Esophagus muscularis mucosa (tissue), 4 donors: Measurements from ENCODE around the gene RHEBL1. TPM values are rescaled to one million over a fixed set of nuclear protein-coding genes. Genes with fewer than 3 reads are reported as not detected.

ENCODE experiments used
- DNase-seq: peaks from one replicate; pipeline ENCODE4 v3.0.0-alpha.2; 2017; ENCODE audit errors: extremely low spot score
- H3K27ac ChIP-seq, 4 donors: fragments of 200-600 bp; sonication (generic); replicated peaks in 1 of 4; 1 replicate in 3 of 4; 2 replicates in 1 of 4; pipeline ENCODE4 v1.5.1; 2016 to 2019; ENCODE audit warnings: mild to moderate bottlenecking in 1 of 4
- H3K27me3 ChIP-seq, 4 donors: fragments of 200-600 bp; sonication (generic); one replicate each; pipeline versions ENCODE4 v1.5.1 to v1.6.0; 2016 to 2019
- H3K36me3 ChIP-seq, 4 donors: fragments of 200-600 bp; sonication (generic); one replicate each; pipeline ENCODE4 v1.5.1; 2016 to 2019
- H3K4me1 ChIP-seq, 4 donors: fragments of 200-600 bp; sonication (generic); one replicate each; pipeline ENCODE4 v1.5.1; 2016 to 2019
- H3K4me3 ChIP-seq, 4 donors: fragments of 200-600 bp; sonication (generic); 1 replicate in 2 of 4; 2 replicates in 2 of 4; pipeline ENCODE4 v1.5.1; 2016 to 2019; ENCODE audit warnings: mild to moderate bottlenecking in 4 of 4, moderate library complexity in 1 of 4
- H3K9me3 ChIP-seq, 4 donors: fragments of 200-600 bp; sonication (generic); 1 replicate in 3 of 4; 2 replicates in 1 of 4; pipeline ENCODE4 v1.5.1; 2016 to 2019
- EP300 ChIP-seq: sonication (generic); formaldehyde crosslinking; IDR thresholded peaks from one replicate; pipeline ENCODE4 v1.6.1; 2017; ENCODE audit warnings: antibody characterized with exemption
- POLR2A ChIP-seq: fragments of 450-650 bp; IDR thresholded peaks from one replicate; pipeline ENCODE4 v1.6.1; 2017; ENCODE audit warnings: antibody characterized with exemption, moderate library complexity, mild to moderate bottlenecking, low read depth
- POLR2AphosphoS5 ChIP-seq, 2 donors: sonication (generic); formaldehyde crosslinking; IDR thresholded peaks; one replicate each; pipeline ENCODE4 v1.6.1; 2017; ENCODE audit warnings: antibody characterized with exemption in 2 of 2
- WGBS: methylation state at CpG from one replicate; pipeline ENCODE4 v1.1.5; 2018; 5-methylcytosine and 5-hydroxymethylcytosine counted together
- intact Hi-C: fragments of 100-400 bp; cut with DNase I; formaldehyde crosslinking; loops from one replicate; pipeline ENCODE4 v1.15.1; 2023
- total RNA-seq, 4 donors: library from RNA; depleted of rRNA; stranded (reverse); fragments of >200 nt; gene quantifications; one replicate each; pipeline versions ENCODE4 v1.1.0 to v1.2.1, GENCODE V29; 2016
- TF ChIP-seq, protein P1 (sequence below), 3 experiments: fragments of 200-600 bp in 2 of 3; fragments of 450-650 bp in 1 of 3; sonication (generic) in 2 of 3; IDR thresholded peaks; one replicate each; pipeline ENCODE4 v1.5.1; 2017 to 2019; ENCODE audit warnings: antibody characterized with exemption in 3 of 3, mild to moderate bottlenecking in 2 of 3, moderate library complexity in 1 of 3

Gene RHEBL1
- total RNA-seq, 4 donors from 2014 or later, result 0.40 to 0.97 TPM; not detected in 2

GRCh38 chr12:49050507-49051372 lies 19.0 kb downstream of the RHEBL1 start:
- Histone ChIP-seq H3K4me1 (peaks cover 8 to 14% (median 12%) of the 10 kb centered on the region in 4 donors), H3K27me3 (no peaks in the 10 kb centered on the region), H3K9me3 (no peaks in the 10 kb centered on the region), H3K36me3 (peaks cover 82 to 96% (median 95%) of the 10 kb centered on the region in 4 donors), H3K27ac (no peak overlapping the region), H3K4me3 (no peak overlapping the region)
- TF ChIP-seq EP300, result no peak
- intact Hi-C loops, result no loop called here
- no peak for DNase-seq
- 91% methylated on average over 12 of the region's 13 CpGs for WGBS

- intact Hi-C loops, result no loop called here
- peaks cover 0 to 3% (median 2%) of the 10 kb centered on the region in 4 donors for H3K4me1 ChIP-seq
- peak in 1 of 2 donors; percentile 4 for TF ChIP-seq POLR2AphosphoS5 (IDR thresholded peaks at IDR 0.05)
- no peak for TF ChIP-seq POLR2A
- H3K36me3 ChIP-seq, result peaks cover 92 to 100% (median 100%) of the 10 kb centered on the region in 4 donors
- H3K27me3 ChIP-seq, result no peaks in the 10 kb centered on the region
- H3K27ac ChIP-seq, result no peak overlapping the region
- WGBS, result 71% methylated on average over 17 of the region's 20 CpGs
- no peak overlapping the region for H3K4me3 ChIP-seq
- no peaks in the 10 kb centered on the region for H3K9me3 ChIP-seq
- no peak for DNase-seq
Observed at GRCh38 chr12:49049566-49050224, 20.1 kb downstream of the RHEBL1 start.

DNA sequence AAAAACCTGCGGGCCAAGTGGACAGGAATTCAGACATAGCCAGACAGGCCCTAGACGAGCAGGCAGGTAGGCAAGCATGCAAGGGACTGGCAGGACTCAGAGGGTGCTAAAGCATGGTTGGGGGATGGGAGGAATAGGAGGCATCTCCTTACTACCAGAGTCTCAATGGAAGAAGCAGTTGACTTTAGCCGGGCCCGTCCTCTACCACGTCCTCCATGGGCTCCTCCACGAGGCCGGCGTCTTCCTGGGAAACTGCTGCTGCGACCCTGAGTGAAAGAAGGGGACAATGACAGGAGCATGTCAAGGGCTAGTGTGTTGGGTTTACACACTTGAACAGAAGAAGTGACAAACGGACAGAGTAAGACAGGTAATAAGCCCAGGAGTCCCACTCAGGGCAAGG lies 20.8 kb downstream of the RHEBL1 start:
- no peaks in the 10 kb centered on the region for H3K9me3 ChIP-seq
- no peak for DNase-seq
- no peaks in the 10 kb centered on the region for H3K4me1 ChIP-seq
- peaks cover 92 to 100% (median 100%) of the 10 kb centered on the region in 4 donors for H3K36me3 ChIP-seq
- H3K4me3 ChIP-seq, result no peak overlapping the region
- 91% methylated on average over 10 of the region's 10 CpGs for WGBS
- H3K27me3 ChIP-seq, result no peaks in the 10 kb centered on the region
- intact Hi-C loops, result no loop called here
- H3K27ac ChIP-seq, result no peak overlapping the region
- TF ChIP-seq EP300, result no peak
- TF ChIP-seq POLR2A, result no peak
- TF ChIP-seq POLR2AphosphoS5 (IDR thresholded peaks at IDR 0.05), result no peak
- TF ChIP-seq, protein P1, sequence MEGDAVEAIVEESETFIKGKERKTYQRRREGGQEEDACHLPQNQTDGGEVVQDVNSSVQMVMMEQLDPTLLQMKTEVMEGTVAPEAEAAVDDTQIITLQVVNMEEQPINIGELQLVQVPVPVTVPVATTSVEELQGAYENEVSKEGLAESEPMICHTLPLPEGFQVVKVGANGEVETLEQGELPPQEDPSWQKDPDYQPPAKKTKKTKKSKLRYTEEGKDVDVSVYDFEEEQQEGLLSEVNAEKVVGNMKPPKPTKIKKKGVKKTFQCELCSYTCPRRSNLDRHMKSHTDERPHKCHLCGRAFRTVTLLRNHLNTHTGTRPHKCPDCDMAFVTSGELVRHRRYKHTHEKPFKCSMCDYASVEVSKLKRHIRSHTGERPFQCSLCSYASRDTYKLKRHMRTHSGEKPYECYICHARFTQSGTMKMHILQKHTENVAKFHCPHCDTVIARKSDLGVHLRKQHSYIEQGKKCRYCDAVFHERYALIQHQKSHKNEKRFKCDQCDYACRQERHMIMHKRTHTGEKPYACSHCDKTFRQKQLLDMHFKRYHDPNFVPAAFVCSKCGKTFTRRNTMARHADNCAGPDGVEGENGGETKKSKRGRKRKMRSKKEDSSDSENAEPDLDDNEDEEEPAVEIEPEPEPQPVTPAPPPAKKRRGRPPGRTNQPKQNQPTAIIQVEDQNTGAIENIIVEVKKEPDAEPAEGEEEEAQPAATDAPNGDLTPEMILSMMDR (IDR thresholded peaks at IDR 0.05), result no peak

- intact Hi-C loops, result no loop called here
- DNase-seq, result no peak
- H3K36me3 ChIP-seq, result peaks cover 91 to 100% (median 100%) of the 10 kb centered on the region in 4 donors
- no peaks in the 10 kb centered on the region for H3K9me3 ChIP-seq
- no peaks in the 10 kb centered on the region for H3K27me3 ChIP-seq
- 98% methylated on average over 11 of the region's 12 CpGs for WGBS
- H3K27ac ChIP-seq, result no peak overlapping the region
- H3K4me3 ChIP-seq, result no peak overlapping the region
- TF ChIP-seq POLR2A, result no peak
- TF ChIP-seq POLR2AphosphoS5 (IDR thresholded peaks at IDR 0.05), result no peak
- TF ChIP-seq, protein P1 (IDR thresholded peaks at IDR 0.05), result no peak
- no peak for TF ChIP-seq EP300
- H3K4me1 ChIP-seq, result no peaks in the 10 kb centered on the region
Observed at GRCh38 chr12:49046129-49046895, 23.5 kb downstream of the RHEBL1 start.

GRCh38 chr12:49044660-49045059 lies 25.1 kb downstream of the RHEBL1 start:
- Histone ChIP-seq H3K4me3 (no peak overlapping the region), H3K27ac (no peak overlapping the region), H3K9me3 (no peaks in the 10 kb centered on the region), H3K36me3 (peaks cover 88 to 100% (median 100%) of the 10 kb centered on the region in 4 donors), H3K27me3 (no peaks in the 10 kb centered on the region), H3K4me1 (no peaks in the 10 kb centered on the region)
- no peak for DNase-seq
- TF ChIP-seq POLR2AphosphoS5 (IDR thresholded peaks at IDR 0.05), result no peak
- TF ChIP-seq, protein P1 (IDR thresholded peaks at IDR 0.05), result no peak
- TF ChIP-seq EP300, result no peak
- TF ChIP-seq POLR2A, result no peak
- intact Hi-C loops, result no loop called here
- 89% methylated on average over 12 of the region's 12 CpGs for WGBS
